Dermis microvascular lymphatic vessel endothelial cell (primary cell): ENCODE results near the gene SPDYE1. TPM values are rescaled to one million over a fixed set of nuclear protein-coding genes. Genes with fewer than 3 reads are reported as not detected.

ENCODE experiments used
- total RNA-seq: library from RNA; depleted of rRNA; stranded (reverse); fragments of >200 nt; gene quantifications from 2 replicates; pipeline ENCODE4 v1.2.1, GENCODE V29; 2014

Gene SPDYE1
- total RNA-seq, 1 donor from 2014 or later, result not detected

Other genes starting within 250 kb of the SPDYE1 start
- gene BLVRA, start 239.2 kb upstream of the SPDYE1 start, total RNA-seq, result 21.6 and 24.0 TPM in 2 replicates
- 54.7 and 70.9 TPM in 2 replicates for gene MRPS24, start 128.4 kb upstream of the SPDYE1 start, total RNA-seq
- 19.6 and 24.7 TPM in 2 replicates for gene URGCP, start 91.3 kb upstream of the SPDYE1 start, total RNA-seq
- gene UBE2D4, start 71.5 kb upstream of the SPDYE1 start, total RNA-seq, result 3.9 and 6.1 TPM in 2 replicates
- 92.4 and 114 TPM in 2 replicates for gene DBNL, start 46.8 kb downstream of the SPDYE1 start, total RNA-seq
- not detected in 2 replicates for gene PGAM2, start 67.7 kb downstream of the SPDYE1 start, total RNA-seq
- 5.8 and 8.2 TPM in 2 replicates for gene POLM, start 84.6 kb downstream of the SPDYE1 start, total RNA-seq
- gene AEBP1, start 106.4 kb downstream of the SPDYE1 start, total RNA-seq, result 9.1 and 19.6 TPM in 2 replicates
- 57.7 and 72.1 TPM in 2 replicates for gene POLD2, start 125.7 kb downstream of the SPDYE1 start, total RNA-seq
- not detected in 2 replicates for gene MYL7, start 143.4 kb downstream of the SPDYE1 start, total RNA-seq
- 0.26 and 0.38 TPM in 2 replicates for gene GCK, start 191.5 kb downstream of the SPDYE1 start, total RNA-seq
- 83.7 and 95.2 TPM in 2 replicates for gene YKT6, start 203.1 kb downstream of the SPDYE1 start, total RNA-seq